Neural cell (in vitro differentiated cells): ENCODE measurements around the gene IRF4. TPM values are rescaled to one million over a fixed set of nuclear protein-coding genes. Genes with fewer than 3 reads are reported as not detected.

Experiments used
- H2AFZ ChIP-seq: fragments of 200-600, 300-800 bp; sonication (generic), shearing (Covaris generic); 2 replicates; pipeline ENCODE4 v1.6.0; 2014; ENCODE audit warnings: low read depth, mild to moderate bottlenecking, antibody characterized with exemption, low read length, moderate library complexity
- H3F3A ChIP-seq: fragments of 200-600 bp; shearing (Covaris generic); 2 replicates; pipeline ENCODE4 v1.6.1; 2016; ENCODE audit warnings: mild to moderate bottlenecking, moderate library complexity, mixed read lengths, antibody characterized with exemption, low read length; ENCODE audit not compliant: insufficient read depth, poor library complexity, severe bottlenecking
- H3K27ac ChIP-seq: fragments of 200-600, 300-800 bp; sonication (generic), shearing (Covaris generic); 2 replicates; pipeline ENCODE4 v1.5.1; 2014; ENCODE audit warnings: mild to moderate bottlenecking, low read length, moderate library complexity
- H3K27me3 ChIP-seq: fragments of 300-800, 200-600 bp; sonication (generic), shearing (Covaris generic); 2 replicates; pipeline ENCODE4 v1.6.0; 2014; ENCODE audit warnings: mild to moderate bottlenecking, low read depth, low read length, moderate library complexity; ENCODE audit not compliant: insufficient read depth
- H3K36me3 ChIP-seq: fragments of 300-800, 200-600 bp; sonication (generic), shearing (Covaris generic); 2 replicates; pipeline ENCODE4 v1.5.1; 2014; ENCODE audit warnings: mild to moderate bottlenecking, antibody characterized with exemption, low read length, moderate library complexity; ENCODE audit not compliant: insufficient read depth
- H3K4me2 ChIP-seq: fragments of 300-800, 200-600 bp; sonication (generic), shearing (Covaris generic); 2 replicates; pipeline ENCODE4 v1.6.0; 2014; ENCODE audit warnings: mild to moderate bottlenecking, low read length
- H3K4me3 ChIP-seq: fragments of 300-800, 200-600 bp; sonication (generic), shearing (Covaris generic); 2 replicates; pipeline ENCODE4 v1.5.1; 2014; ENCODE audit warnings: mild to moderate bottlenecking, low read length, moderate library complexity
- H3K79me2 ChIP-seq: fragments of 200-600 bp; shearing (Covaris generic); replicated peaks from 2 replicates; pipeline ENCODE4 v1.6.0; 2014; ENCODE audit warnings: mild to moderate bottlenecking, low read length, moderate library complexity; ENCODE audit not compliant: insufficient read depth
- H3K9ac ChIP-seq: fragments of 300-800, 200-600 bp; sonication (generic), shearing (Covaris generic); 2 replicates; pipeline ENCODE4 v1.6.1; 2016; ENCODE audit warnings: mild to moderate bottlenecking, low read length, mixed read lengths
- H3K9me2 ChIP-seq: fragments of 200-600 bp; shearing (Covaris generic); 2 replicates; pipeline ENCODE4 v1.6.1; 2016; ENCODE audit warnings: mild to moderate bottlenecking, low read length, mixed read lengths; ENCODE audit not compliant: insufficient read depth
- H3K9me3 ChIP-seq: fragments of 200-600, 300-800 bp; sonication (generic), shearing (Covaris generic); 2 replicates; pipeline ENCODE4 v1.6.1; 2016; ENCODE audit warnings: mild to moderate bottlenecking, mixed run types, low read length, moderate library complexity, mixed read lengths
- H4K20me1 ChIP-seq: fragments of 200-600 bp; shearing (Covaris generic); 2 replicates; pipeline ENCODE4 v1.6.1; 2016; ENCODE audit warnings: mild to moderate bottlenecking, mixed run types; ENCODE audit not compliant: insufficient read depth
- CTCF ChIP-seq: fragments of 450-650 bp; IDR thresholded peaks from 2 replicates; pipeline ENCODE4 v1.5.1; 2014; ENCODE audit warnings: antibody characterized with exemption, mild to moderate bottlenecking, moderate library complexity; ENCODE audit not compliant: poor library complexity, severe bottlenecking
- EP300 ChIP-seq: fragments of 450-650 bp; conservative IDR thresholded peaks from 2 replicates; pipeline ENCODE4 v1.6.1; 2014; ENCODE audit warnings: antibody characterized with exemption, mild to moderate bottlenecking, moderate library complexity; ENCODE audit not compliant: poor library complexity, severe bottlenecking
- EZH2 ChIP-seq: fragments of 200-600, 300-800 bp; shearing (Covaris generic), sonication (generic); IDR thresholded peaks from 2 replicates; pipeline ENCODE4 v1.6.1; 2014; ENCODE audit warnings: antibody characterized with exemption, low read length, borderline replicate concordance, mild to moderate bottlenecking; ENCODE audit not compliant: insufficient read depth, poor library complexity, severe bottlenecking
- MXI1 ChIP-seq: fragments of 450-650 bp; conservative IDR thresholded peaks from 2 replicates; pipeline ENCODE4 v1.6.1; 2014; ENCODE audit warnings: antibody characterized with exemption, mild to moderate bottlenecking; ENCODE audit not compliant: poor library complexity, severe bottlenecking
- POLR2AphosphoS5 ChIP-seq: IDR thresholded peaks from 2 replicates; pipeline ENCODE4 v1.6.1; 2012
- RAD21 ChIP-seq: fragments of 450-650 bp; conservative IDR thresholded peaks from 2 replicates; pipeline ENCODE4 v1.6.1; 2014; ENCODE audit warnings: antibody characterized with exemption, mild to moderate bottlenecking, moderate library complexity
- REST ChIP-seq: IDR thresholded peaks from 2 replicates; pipeline ENCODE4 v1.6.1; 2012; ENCODE audit warnings: borderline replicate concordance
- SMC3 ChIP-seq: fragments of 450-650 bp; conservative IDR thresholded peaks from 2 replicates; pipeline ENCODE4 v1.6.1; 2014; ENCODE audit warnings: antibody characterized with exemption, mild to moderate bottlenecking, moderate library complexity; ENCODE audit not compliant: poor library complexity
- TAF1 ChIP-seq: IDR thresholded peaks from 2 replicates; pipeline ENCODE4 v1.6.1; 2012; ENCODE audit warnings: low read depth
- polyA plus RNA-seq: library from polyadenylated mRNA; depleted of rRNA; stranded (reverse); fragments of >200 nt; gene quantifications from 2 replicates; pipeline ENCODE4 v1.2.3, GENCODE V29; 2014

Gene IRF4
- polyA plus RNA-seq, 1 donor from 2014 or later = 0.05 TPM

GRCh38 chr6:398558-399078 is 7.1 kb downstream of the IRF4 start:
- Histone ChIP-seq H3K79me2 (no peaks in the 10 kb centered on the region), H3K4me3 (no peak overlapping the region), H3K36me3 (no peaks in the 10 kb centered on the region), H3K27ac (no peak overlapping the region), H3K27me3 (peaks cover 31% of the 10 kb centered on the region), H3K9ac (no peak overlapping the region), H4K20me1 (no peaks in the 10 kb centered on the region), H3K4me2 (no peak overlapping the region), H3K9me2 (no peaks in the 10 kb centered on the region), H2AFZ (no peak overlapping the region), H3F3A (no peaks in the 10 kb centered on the region), H3K9me3 (no peaks in the 10 kb centered on the region)
- TF ChIP-seq CTCF = no peak
- no peak for TF ChIP-seq SMC3
- TF ChIP-seq POLR2AphosphoS5 = no peak
- TF ChIP-seq RAD21 = no peak
- no peak for TF ChIP-seq REST
- TF ChIP-seq EZH2 = no peak
- TF ChIP-seq MXI1 = no peak
- no peak for TF ChIP-seq TAF1
- TF ChIP-seq EP300 = no peak

GRCh38 chr6:399785-400534 is 8.4 kb downstream of the IRF4 start:
- no peak overlapping the region for H2AFZ ChIP-seq
- H3K36me3 ChIP-seq = no peaks in the 10 kb centered on the region
- H3K27me3 ChIP-seq = peaks cover 17% of the 10 kb centered on the region
- TF ChIP-seq TAF1 (no peak), CTCF (no peak), EP300 (no peak), POLR2AphosphoS5 (no peak), REST (no peak), RAD21 (no peak), SMC3 (no peak)
- H3K9me2 ChIP-seq = no peaks in the 10 kb centered on the region
- H3F3A ChIP-seq = no peaks in the 10 kb centered on the region
- no peak overlapping the region for H3K4me3 ChIP-seq
- peaks cover 3% of the 10 kb centered on the region for H3K9me3 ChIP-seq
- no peak overlapping the region for H3K9ac ChIP-seq
- H3K79me2 ChIP-seq = no peaks in the 10 kb centered on the region
- H4K20me1 ChIP-seq = no peaks in the 10 kb centered on the region
- no peak overlapping the region for H3K4me2 ChIP-seq
- H3K27ac ChIP-seq = no peak overlapping the region
